CD4-positive, alpha-beta T cell treated with Interferon alpha-2 for 1 hour (primary cell): Measurements from ENCODE around the gene PATE2.

Source experiments
- DNase-seq, 2 donors: peaks; one replicate each; pipeline ENCODE4 v3.0.0-alpha.2; 2020 to 2022

Gene PATE2

GRCh38 chr11:125778728-125779127 is at the start of gene PATE2:
Gene PATE2 (minus strand): TSS chr11:125778828. CDS start chr11:125778773, 55 bp downstream.
- no peak for DNase-seq

- no peak for DNase-seq
Measured at GRCh38 chr11:125807909-125808308, 29.3 kb upstream of the PATE2 start.

GRCh38 chr11:125802387-125802786 is 23.8 kb upstream of the PATE2 start:
- DNase-seq: no peak

- DNase-seq: no peak
Measured at GRCh38 chr11:125799808-125800207, 21.2 kb upstream of the PATE2 start.

GRCh38 chr11:125797641-125798040 is 19.0 kb upstream of the PATE2 start:
- no peak for DNase-seq

GRCh38 chr11:125790825-125791224 is 12.2 kb upstream of the PATE2 start:
- no peak for DNase-seq

GRCh38 chr11:125787827-125788226 is 9.2 kb upstream of the PATE2 start, which contains the start of gene PATE3:
Gene PATE3 (plus strand): TSS chr11:125788127. CDS start chr11:125788152, 25 bp downstream.
- DNase-seq: no peak

GRCh38 chr11:125784678-125785077 is 6.0 kb upstream of the PATE2 start:
- DNase-seq: no peak

- no peak for DNase-seq
Measured at GRCh38 chr11:125777309-125777708, 1.3 kb downstream of the PATE2 start.

GRCh38 chr11:125773516-125773915 is 5.1 kb downstream of the PATE2 start:
- no peak for DNase-seq

GRCh38 chr11:125772834-125773505 is 5.7 kb downstream of the PATE2 start:
- DNase-seq: no peak

GRCh38 chr11:125770583-125770982 is 8.0 kb downstream of the PATE2 start:
- no peak for DNase-seq

GRCh38 chr11:125768336-125769046 is 10.1 kb downstream of the PATE2 start:
- DNase-seq: no peak

GRCh38 chr11:125766251-125766650 is 12.4 kb downstream of the PATE2 start:
- no peak for DNase-seq

GRCh38 chr11:125763483-125763882 is 15.1 kb downstream of the PATE2 start:
- DNase-seq: no peak

- DNase-seq: no peak
Measured at GRCh38 chr11:125762445-125762844, 16.2 kb downstream of the PATE2 start.

GRCh38 chr11:125756050-125756449 is 22.6 kb downstream of the PATE2 start:
- no peak for DNase-seq

GRCh38 chr11:125750629-125751028 is 28.0 kb downstream of the PATE2 start:
- DNase-seq: no peak

GRCh38 chr11:125745979-125746378 is 32.6 kb downstream of the PATE2 start, which contains the start of gene PATE1:
Gene PATE1 (plus strand): TSS chr11:125746279. CDS start chr11:125746305, 26 bp downstream.
- no peak for DNase-seq

GRCh38 chr11:125743681-125744080 is 34.9 kb downstream of the PATE2 start:
- no peak for DNase-seq

- no peak for DNase-seq
Measured at GRCh38 chr11:125740617-125741016, 38.0 kb downstream of the PATE2 start.

GRCh38 chr11:125728969-125729368 is 49.7 kb downstream of the PATE2 start:
- DNase-seq: no peak
